Activated B cell treated with CpG ODN at 0.5 μM for 24 hours (primary cell): ENCODE results near the gene CRX. TPM values are rescaled to one million over a fixed set of nuclear protein-coding genes. Genes with fewer than 3 reads are reported as not detected.

Source experiments
- ATAC-seq: fragments of 200-7000 bp; cut with Tn5 transposase; one replicate; pipeline ENCODE4 v1.10.0; 2021; ENCODE audit warnings: low read depth, mild to moderate bottlenecking, moderate library complexity
- CTCF ChIA-PET: fragments of 350-600 bp; sonication (Branson Sonifier 250); formaldehyde crosslinking; loops from one replicate; lab custom pipeline; 2021; ENCODE audit warnings: antibody characterized with exemption; lab: Charles Lee
- POLR2A ChIA-PET: fragments of 350-600 bp; sonication (Branson Sonifier 250); formaldehyde crosslinking; loops from one replicate; lab custom pipeline; 2021; ENCODE audit warnings: antibody characterized with exemption; lab: Charles Lee
- DNase-seq: peaks from one replicate; pipeline ENCODE4 v3.0.0; 2022
- H3K27ac Mint-ChIP-seq: one replicate; pipeline ENCODE4 v1.8.0; 2020; ENCODE audit warnings: mixed read lengths
- H3K27me3 Mint-ChIP-seq: one replicate; pipeline ENCODE4 v1.8.0; 2021; ENCODE audit warnings: mixed read lengths
- H3K36me3 Mint-ChIP-seq: one replicate; pipeline ENCODE4 v1.8.0; 2021; ENCODE audit warnings: low read depth, mixed read lengths
- H3K4me1 Mint-ChIP-seq: one replicate; pipeline ENCODE4 v1.8.0; 2021; ENCODE audit warnings: mixed read lengths
- H3K4me3 Mint-ChIP-seq: one replicate; pipeline ENCODE4 v1.8.0; 2020; ENCODE audit warnings: mild to moderate bottlenecking, mixed read lengths
- H3K9me3 Mint-ChIP-seq: one replicate; pipeline ENCODE4 v1.8.0; 2020; ENCODE audit warnings: mixed read lengths
- intact Hi-C: fragments of 100-400 bp; cut with micrococcal nuclease; formaldehyde crosslinking; loops from one replicate; pipeline ENCODE4 v1.15.1; 2024
- total RNA-seq: library from RNA; stranded (reverse); gene quantifications from 2 replicates; pipeline ENCODE4 v1.2.3, GENCODE V29; 2022
- TF ChIP-seq, protein P1 (sequence below): fragments of 200-600 bp; IDR thresholded peaks from one replicate; pipeline ENCODE4 v1.8.0; 2022; ENCODE audit warnings: antibody characterized with exemption, mild to moderate bottlenecking

Gene CRX
- total RNA-seq, 1 donor from 2014 or later: not detected

DNA sequence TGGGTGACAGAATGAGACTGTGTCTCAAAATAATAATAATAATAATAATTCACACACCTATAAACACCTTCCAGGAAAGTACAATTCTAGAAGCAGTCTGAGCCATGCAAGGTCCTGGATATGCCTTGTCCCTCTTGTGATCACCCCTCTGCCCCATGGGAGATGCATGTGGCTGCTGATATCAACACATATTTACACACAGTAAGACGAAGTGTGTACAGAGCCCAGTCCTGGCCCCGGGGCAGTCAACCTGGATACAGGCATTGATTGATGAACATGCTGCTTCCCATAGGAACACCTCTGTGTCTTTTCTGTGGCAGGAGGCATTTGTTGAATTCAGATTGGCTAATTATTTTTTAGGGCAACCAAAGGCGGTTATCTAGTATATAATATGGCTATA, 61.2 kb downstream of the CRX start:
- Mint-ChIP-seq H3K27me3 (peaks cover 5% of the 10 kb centered on the region), H3K4me1 (no peaks in the 10 kb centered on the region), H3K9me3 (peaks cover 2% of the 10 kb centered on the region), H3K27ac (no peak overlapping the region), H3K36me3 (no peaks in the 10 kb centered on the region), H3K4me3 (no peak overlapping the region)
- ChIA-PET POLR2A (no interaction called here), CTCF (no interaction called here)
- ATAC-seq (no peak), DNase-seq (no peak)
- TF ChIP-seq, protein P1, sequence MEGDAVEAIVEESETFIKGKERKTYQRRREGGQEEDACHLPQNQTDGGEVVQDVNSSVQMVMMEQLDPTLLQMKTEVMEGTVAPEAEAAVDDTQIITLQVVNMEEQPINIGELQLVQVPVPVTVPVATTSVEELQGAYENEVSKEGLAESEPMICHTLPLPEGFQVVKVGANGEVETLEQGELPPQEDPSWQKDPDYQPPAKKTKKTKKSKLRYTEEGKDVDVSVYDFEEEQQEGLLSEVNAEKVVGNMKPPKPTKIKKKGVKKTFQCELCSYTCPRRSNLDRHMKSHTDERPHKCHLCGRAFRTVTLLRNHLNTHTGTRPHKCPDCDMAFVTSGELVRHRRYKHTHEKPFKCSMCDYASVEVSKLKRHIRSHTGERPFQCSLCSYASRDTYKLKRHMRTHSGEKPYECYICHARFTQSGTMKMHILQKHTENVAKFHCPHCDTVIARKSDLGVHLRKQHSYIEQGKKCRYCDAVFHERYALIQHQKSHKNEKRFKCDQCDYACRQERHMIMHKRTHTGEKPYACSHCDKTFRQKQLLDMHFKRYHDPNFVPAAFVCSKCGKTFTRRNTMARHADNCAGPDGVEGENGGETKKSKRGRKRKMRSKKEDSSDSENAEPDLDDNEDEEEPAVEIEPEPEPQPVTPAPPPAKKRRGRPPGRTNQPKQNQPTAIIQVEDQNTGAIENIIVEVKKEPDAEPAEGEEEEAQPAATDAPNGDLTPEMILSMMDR: no peak
- intact Hi-C loops: no loop called here

GRCh38 chr19:47885067-47885463, 63.3 kb downstream of the CRX start:
- no peak overlapping the region for H3K4me3 Mint-ChIP-seq
- POLR2A ChIA-PET: no interaction called here
- peaks cover 4% of the 10 kb centered on the region for H3K27me3 Mint-ChIP-seq
- H3K27ac Mint-ChIP-seq: no peak overlapping the region
- no peak for DNase-seq
- H3K4me1 Mint-ChIP-seq: no peaks in the 10 kb centered on the region
- no peak for ATAC-seq
- TF ChIP-seq, protein P1: no peak
- intact Hi-C loops: no loop called here
- H3K9me3 Mint-ChIP-seq: no peaks in the 10 kb centered on the region
- no peaks in the 10 kb centered on the region for H3K36me3 Mint-ChIP-seq
- CTCF ChIA-PET: no interaction called here

- no peak for ATAC-seq
- no peak within 1 kb of the TSS for H3K27ac Mint-ChIP-seq
- CTCF ChIA-PET: no interaction called here
- H3K27me3 Mint-ChIP-seq: peaks cover 4% of the 10 kb centered on the region
- POLR2A ChIA-PET: no interaction called here
- no peak for DNase-seq
- TF ChIP-seq, protein P1: no peak
- no peaks in the 10 kb centered on the region for H3K4me1 Mint-ChIP-seq
- intact Hi-C loops: no loop called here
- no peak within 1 kb of the TSS for H3K4me3 Mint-ChIP-seq
- H3K36me3 Mint-ChIP-seq: no peaks in the 10 kb centered on the region
- no peaks in the 10 kb centered on the region for H3K9me3 Mint-ChIP-seq
Measured at GRCh38 chr19:47886010-47886559, 64.3 kb downstream of the CRX start, which contains the start of gene SULT2A1. Gene SULT2A1 (minus strand): TSS chr19:47886315. CDS start chr19:47886257, 58 bp downstream.

DNA sequence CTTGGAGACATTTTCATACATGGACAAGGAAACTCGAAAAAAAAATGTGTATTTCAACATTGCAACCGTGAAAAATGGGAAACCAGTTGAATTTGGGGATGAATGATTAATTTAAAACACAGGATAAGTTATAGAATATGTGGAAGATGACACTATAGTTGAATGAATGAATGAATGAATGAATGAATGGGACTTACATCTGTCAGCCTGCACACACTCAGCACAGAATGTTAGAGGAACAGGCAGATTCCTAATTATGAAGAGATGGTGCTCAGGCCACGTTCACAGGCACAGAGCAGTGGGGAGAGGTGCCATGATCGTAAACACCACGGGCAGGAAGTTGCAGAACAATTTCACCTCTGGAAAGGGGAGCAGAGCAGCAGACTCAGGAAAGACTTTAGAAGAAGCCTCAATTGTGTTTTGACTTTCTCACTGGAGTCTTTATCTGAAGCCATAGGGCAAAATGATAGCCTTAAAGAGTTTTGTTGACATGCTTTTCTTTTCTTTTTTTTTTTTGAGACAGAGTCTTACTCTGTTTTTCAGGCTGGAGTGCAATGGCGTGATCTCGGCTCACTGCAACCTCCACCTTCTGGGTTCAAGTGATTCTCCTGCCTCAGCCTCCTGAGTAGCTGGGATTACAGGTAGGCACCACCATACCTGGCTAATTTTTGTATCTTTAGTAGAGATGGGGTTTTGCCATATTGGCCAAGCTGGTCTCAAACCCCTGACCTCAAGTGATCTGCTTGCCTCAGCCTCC, 69.3 kb downstream of the CRX start:
- peaks cover 7% of the 10 kb centered on the region for H3K9me3 Mint-ChIP-seq
- H3K4me3 Mint-ChIP-seq: no peak overlapping the region
- H3K27ac Mint-ChIP-seq: no peak overlapping the region
- H3K4me1 Mint-ChIP-seq: no peaks in the 10 kb centered on the region
- intact Hi-C loops: no loop called here
- DNase-seq: no peak
- H3K36me3 Mint-ChIP-seq: no peaks in the 10 kb centered on the region
- ChIA-PET POLR2A (no interaction called here), CTCF (no interaction called here)
- TF ChIP-seq, protein P1: no peak
- no peak for ATAC-seq
- no peaks in the 10 kb centered on the region for H3K27me3 Mint-ChIP-seq

DNA sequence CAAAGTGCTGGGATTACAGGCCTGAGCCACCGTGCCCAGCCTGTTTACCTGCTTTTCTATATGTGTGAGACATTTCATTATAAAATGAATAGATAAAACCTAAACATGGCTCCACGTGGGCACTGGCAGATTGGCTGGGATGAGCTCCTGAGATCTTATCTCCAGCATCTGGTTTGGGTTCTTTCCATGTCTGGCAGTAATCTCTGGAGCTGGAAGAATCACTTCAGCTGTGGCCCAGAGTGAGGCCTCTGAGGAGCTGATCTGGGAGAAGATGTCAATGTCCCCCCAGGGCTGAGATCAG, 69.8 kb downstream of the CRX start:
- no peaks in the 10 kb centered on the region for H3K27me3 Mint-ChIP-seq
- no peak overlapping the region for H3K4me3 Mint-ChIP-seq
- intact Hi-C loops: no loop called here
- peaks cover 7% of the 10 kb centered on the region for H3K9me3 Mint-ChIP-seq
- ChIA-PET CTCF (no interaction called here), POLR2A (no interaction called here)
- no peaks in the 10 kb centered on the region for H3K4me1 Mint-ChIP-seq
- DNase-seq (no peak), ATAC-seq (no peak)
- H3K27ac Mint-ChIP-seq: no peak overlapping the region
- no peaks in the 10 kb centered on the region for H3K36me3 Mint-ChIP-seq
- TF ChIP-seq, protein P1: no peak
